ENCODE results near the gene GARIN3. TPM values are rescaled to one million over a fixed set of nuclear protein-coding genes. Genes with fewer than 3 reads are reported as not detected.

The GARIN3 gene
- polyA plus RNA-seq, 1 experiment: not detected

GRCh38 chr5:157184117-157184670, 18.1 kb upstream of the GARIN3 start:
- CTCF ChIA-PET: interaction anchor here (0.6 kb wide), 1 partner anchor 360 kb away, joined by 3 read pairs; no protein-coding TSS in a partner anchor
- peaks cover 1% of the 10 kb centered on the region; the same call in 1 of the 2 replicates for H3K27me3 ChIP-seq (ENCODE audit: control insufficient read depth, insufficient read depth, low read length)
- H3K36me3 ChIP-seq (ENCODE audit: control insufficient read depth, insufficient read depth, low read length): no peaks in the 10 kb centered on the region
- no peak overlapping the region for H3K4me3 ChIP-seq (ENCODE audit: low read depth, low read length)
- no peak for DNase-seq (ENCODE audit: low read depth)
- no peak for TF ChIP-seq CTCF (IDR thresholded peaks at IDR 0.05; ENCODE audit: insufficient read depth, low read depth, low read length)
- POLR2A ChIA-PET: no interaction called here

GRCh38 chr5:157182143-157182757, 16.2 kb upstream of the GARIN3 start:
- CTCF ChIA-PET: no interaction called here
- Histone ChIP-seq H3K4me3 (ENCODE audit: low read depth, low read length) (no peak overlapping the region), H3K27me3 (ENCODE audit: control insufficient read depth, insufficient read depth, low read length) (peaks cover 1% of the 10 kb centered on the region; the same call in 1 of the 2 replicates), H3K36me3 (ENCODE audit: control insufficient read depth, insufficient read depth, low read length) (no peaks in the 10 kb centered on the region)
- POLR2A ChIA-PET: no interaction called here
- TF ChIP-seq CTCF (IDR thresholded peaks at IDR 0.05; ENCODE audit: insufficient read depth, low read depth, low read length): no peak
- no peak for DNase-seq (ENCODE audit: low read depth)

- no peak within 1 kb of the TSS for H3K4me3 ChIP-seq (ENCODE audit: low read depth, low read length)
- peaks cover 1% of the 10 kb centered on the region; the same call in 1 of the 2 replicates for H3K27me3 ChIP-seq (ENCODE audit: control insufficient read depth, insufficient read depth, low read length)
- CTCF ChIA-PET: interaction anchor here (1.0 to 2.0 kb wide), 2 partner anchors 13 to 14 kb away, joined by 3 to 8 read pairs; no protein-coding TSS in a partner anchor
- POLR2A ChIA-PET: no interaction called here
- no peaks in the 10 kb centered on the region for H3K36me3 ChIP-seq (ENCODE audit: control insufficient read depth, insufficient read depth, low read length)
- no peak for DNase-seq (ENCODE audit: low read depth)
- no peak for TF ChIP-seq CTCF (IDR thresholded peaks at IDR 0.05; ENCODE audit: insufficient read depth, low read depth, low read length)
Measured at GRCh38 chr5:157180374-157181264, 14.6 kb upstream of the GARIN3 start, which contains the start of gene ITK. Gene ITK, plus strand, starts transcription at chr5:157180840. Its CDS starts 138 bp downstream, at chr5:157180978.

- ChIA-PET POLR2A (no interaction called here), CTCF (interaction anchor here (0.5 to 2.0 kb wide), 2 partner anchors 11 to 53 kb away, joined by 8 read pairs; no protein-coding TSS in a partner anchor)
- peaks cover 1% of the 10 kb centered on the region; the same call in 1 of the 2 replicates for H3K27me3 ChIP-seq (ENCODE audit: control insufficient read depth, insufficient read depth, low read length)
- DNase-seq (ENCODE audit: low read depth): no peak
- TF ChIP-seq CTCF (IDR thresholded peaks at IDR 0.05; ENCODE audit: insufficient read depth, low read depth, low read length): no peak
- H3K4me3 ChIP-seq (ENCODE audit: low read depth, low read length): no peak overlapping the region
- no peaks in the 10 kb centered on the region for H3K36me3 ChIP-seq (ENCODE audit: control insufficient read depth, insufficient read depth, low read length)
Measured at GRCh38 chr5:157178966-157179365, 12.9 kb upstream of the GARIN3 start.

GRCh38 chr5:157177953-157178352, 11.9 kb upstream of the GARIN3 start:
- no peak for DNase-seq (ENCODE audit: low read depth)
- Histone ChIP-seq H3K27me3 (ENCODE audit: control insufficient read depth, insufficient read depth, low read length) (peaks cover 1% of the 10 kb centered on the region; the same call in 1 of the 2 replicates), H3K36me3 (ENCODE audit: control insufficient read depth, insufficient read depth, low read length) (no peaks in the 10 kb centered on the region), H3K4me3 (ENCODE audit: low read depth, low read length) (no peak overlapping the region)
- TF ChIP-seq CTCF (IDR thresholded peaks at IDR 0.05; ENCODE audit: insufficient read depth, low read depth, low read length): no peak
- ChIA-PET CTCF (no interaction called here), POLR2A (no interaction called here)

Data from BJ (cell line).